HCT116 (cell line): ENCODE results near the gene PLXNB3. TPM values are rescaled to one million over a fixed set of nuclear protein-coding genes. Genes with fewer than 3 reads are reported as not detected.

Experiments
- ATAC-seq: fragments of 200-7000 bp; cut with Tn5 transposase; 2 replicates; pipeline ENCODE4 v1.9.1; 2020; ENCODE audit warnings: mild to moderate bottlenecking, moderate library complexity
- BruUV-seq: library from RNA; stranded (reverse); fragments of 400-500 nt; replicated peaks from 2 replicates; lab custom pipeline; 2021; lab: Mats Ljungman, UMichigan
- CTCF ChIA-PET: fragments of 300-600 bp; sonication (Branson Sonifier 250); formaldehyde crosslinking; loops from one replicate; lab custom pipeline; 2021; ENCODE audit warnings: antibody characterized with exemption; lab: Charles Lee
- POLR2A ChIA-PET: fragments of 300-600, 350-600 bp; sonication (Branson Sonifier 250); formaldehyde crosslinking; loops from one replicate; lab custom pipeline; 2021; ENCODE audit warnings: antibody characterized with exemption; lab: Charles Lee
- RAD21 ChIA-PET, 2 experiments: fragments of 300-600 bp; sonication (Branson Sonifier 250); formaldehyde crosslinking; loops; one replicate each; lab custom pipeline; 2023; ENCODE audit warnings: low total read pairs in 2 of 2; ENCODE audit not compliant: uncharacterized antibody in 2 of 2, unreplicated experiment in 2 of 2, low non-redundant PET in 1 of 2; lab: Charles Lee
- DNase-seq: peaks from one replicate; pipeline ENCODE4 v3.0.0-alpha.2; 2010; ENCODE audit warnings: low read depth, low spot score
- H2AFZ ChIP-seq: fragments of 200-600 bp; shearing (Covaris generic), sonication (generic); 2 replicates; pipeline ENCODE4 v1.6.1; 2017; ENCODE audit warnings: low read depth, mixed run types, mixed read lengths, antibody characterized with exemption, low read length; ENCODE audit not compliant: poor library complexity, severe bottlenecking
- H3K27ac ChIP-seq: 2 replicates; pipeline ENCODE4 v1.5.1; 2012; ENCODE audit warnings: low read depth, low read length
- H3K27me3 ChIP-seq: fragments of 200-600 bp; sonication (generic); 2 replicates; pipeline ENCODE4 v1.6.1; 2016; ENCODE audit warnings: mixed run types, low read length, mixed read lengths; ENCODE audit not compliant: insufficient read depth
- H3K36me3 ChIP-seq, 2 experiments: fragments of 200-500 bp in 1 of 2; fragments of 200-600 bp in 1 of 2; sonication (Bioruptor generic) in 1 of 2; sonication (generic) in 1 of 2; 2 replicates each; pipeline versions ENCODE4 v1.5.1 to v1.6.1; 2014 to 2016; ENCODE audit warnings: low read length in 2 of 2, inconsistent platforms in 1 of 2, mixed read lengths in 1 of 2, mixed run types in 1 of 2; ENCODE audit not compliant: insufficient read depth in 2 of 2, control insufficient read depth in 1 of 2
- H3K4me1 ChIP-seq, 2 experiments: fragments of 200-600 bp in 1 of 2; sonication (generic) in 1 of 2; 2 replicates each; pipeline versions ENCODE4 v1.5.1 to v1.6.1; 2012 to 2017; ENCODE audit warnings: low read length in 2 of 2, inconsistent platforms in 1 of 2, mild to moderate bottlenecking in 1 of 2, mixed read lengths in 1 of 2, mixed run types in 1 of 2, moderate library complexity in 1 of 2; ENCODE audit not compliant: insufficient read depth in 2 of 2, control insufficient read depth in 1 of 2
- H3K4me2 ChIP-seq: fragments of 200-600 bp; sonication (generic); 2 replicates; pipeline ENCODE4 v1.6.1; 2017; ENCODE audit warnings: mixed run types, low read length, mixed read lengths
- H3K4me3 ChIP-seq, 2 experiments: fragments of 200-600 bp in 1 of 2; sonication (generic) in 1 of 2; replicated peaks in 1 of 2; 2 replicates each; pipeline ENCODE4 v1.5.1; 2011 to 2016; ENCODE audit warnings: low read length in 2 of 2, control low read depth in 1 of 2, low read depth in 1 of 2, mild to moderate bottlenecking in 1 of 2, mixed read lengths in 1 of 2, mixed run types in 1 of 2
- H3K79me2 ChIP-seq: fragments of 200-600 bp; sonication (generic); 2 replicates; pipeline ENCODE4 v1.6.1; 2017; ENCODE audit warnings: mild to moderate bottlenecking, mixed run types, low read length, moderate library complexity, mixed read lengths; ENCODE audit not compliant: insufficient read depth
- H3K9ac ChIP-seq: fragments of 200-600 bp; sonication (generic); 2 replicates; pipeline ENCODE4 v1.6.1; 2016; ENCODE audit warnings: low read length, mixed read lengths
- H3K9me2 ChIP-seq: fragments of 200-600 bp; sonication (generic), shearing (Covaris generic); 2 replicates; pipeline ENCODE4 v1.6.1; 2017; ENCODE audit warnings: mixed run types, mild to moderate bottlenecking, moderate library complexity; ENCODE audit not compliant: insufficient read depth
- H3K9me3 ChIP-seq, 2 experiments: fragments of 200-500 bp in 1 of 2; fragments of 200-600 bp in 1 of 2; sonication (Bioruptor generic) in 1 of 2; sonication (generic) in 1 of 2; 2 replicates each; pipeline ENCODE4 v1.6.1; 2014 to 2017; ENCODE audit warnings: low read length in 2 of 2, mixed read lengths in 2 of 2, inconsistent platforms in 1 of 2, low read depth in 1 of 2, mild to moderate bottlenecking in 1 of 2, mixed run types in 1 of 2, moderate library complexity in 1 of 2; ENCODE audit not compliant: control insufficient read depth in 1 of 2, insufficient read depth in 1 of 2
- H4K20me1 ChIP-seq: fragments of 200-600 bp; sonication (generic), shearing (Covaris generic); 2 replicates; pipeline ENCODE4 v1.6.1; 2017; ENCODE audit warnings: mixed run types, mild to moderate bottlenecking, moderate library complexity; ENCODE audit not compliant: insufficient read depth
- ATF3 ChIP-seq: IDR thresholded peaks from 2 replicates; pipeline ENCODE4 v1.6.1; 2012
- CEBPB ChIP-seq: IDR thresholded peaks from 2 replicates; pipeline ENCODE4 v1.6.1; 2012; ENCODE audit warnings: low read depth
- CTCF ChIP-seq, 3 experiments: fragments of 200-600 bp in 1 of 3; sonication (generic) in 1 of 3; IDR thresholded peaks in 2 of 3; conservative IDR thresholded peaks in 1 of 3; 2 replicates each; pipeline ENCODE4 v1.5.1; 2012 to 2017; ENCODE audit warnings: low read depth in 2 of 3, low read length in 2 of 3, antibody characterized with exemption in 1 of 3, borderline replicate concordance in 1 of 3, control low read depth in 1 of 3, mild to moderate bottlenecking in 1 of 3, mixed read lengths in 1 of 3, mixed run types in 1 of 3, moderate library complexity in 1 of 3; ENCODE audit not compliant: insufficient read depth in 1 of 3
- EGR1 ChIP-seq: IDR thresholded peaks from 2 replicates; pipeline ENCODE4 v1.6.1; 2012; ENCODE audit warnings: low read depth
- ELF1 ChIP-seq: IDR thresholded peaks from 2 replicates; pipeline ENCODE4 v1.6.1; 2012; ENCODE audit warnings: low read depth, borderline replicate concordance
- EZH2 ChIP-seq: fragments of 200-600 bp; sonication (generic); IDR thresholded peaks from 2 replicates; pipeline ENCODE4 v1.6.1; 2017; ENCODE audit warnings: antibody characterized with exemption, mixed run types
- FOSL1 ChIP-seq: IDR thresholded peaks from 2 replicates; pipeline ENCODE4 v1.6.1; 2012; ENCODE audit warnings: low read depth
- JUND ChIP-seq: IDR thresholded peaks from 2 replicates; pipeline ENCODE4 v1.6.1; 2012
- MAX ChIP-seq: IDR thresholded peaks from 2 replicates; pipeline ENCODE4 v1.6.1; 2012
- POLR2AphosphoS5 ChIP-seq: IDR thresholded peaks from 2 replicates; pipeline ENCODE4 v1.6.1; 2011; ENCODE audit warnings: mild to moderate bottlenecking, low read depth, low read length, moderate library complexity
- RAD21 ChIP-seq: IDR thresholded peaks from 2 replicates; pipeline ENCODE4 v1.6.1; 2012; ENCODE audit warnings: low read depth, mild to moderate bottlenecking
- REST ChIP-seq: IDR thresholded peaks from 2 replicates; pipeline ENCODE4 v1.6.1; 2012; ENCODE audit warnings: low read depth
- SIN3A ChIP-seq: IDR thresholded peaks from 2 replicates; pipeline ENCODE4 v1.6.1; 2012; ENCODE audit warnings: low read depth
- ZFX ChIP-seq: fragments of 450-650 bp; IDR thresholded peaks from 2 replicates; pipeline ENCODE4 v1.6.1; 2017
- intact Hi-C: fragments of 100-400 bp; cut with micrococcal nuclease; formaldehyde crosslinking; loops from 2 replicates; pipeline ENCODE4 v1.10.0; 2022
- total RNA-seq: library from RNA; stranded (reverse); gene quantifications from one replicate; pipeline ENCODE4 v1.2.1, GENCODE V29; 2021; ENCODE audit not compliant: unreplicated experiment

PLXNB3 gene
- total RNA-seq, 1 experiment from 2014 or later = 4.8 TPM

GRCh38 chrX:153786669-153787068 is 22.6 kb downstream of the PLXNB3 start:
- H3K4me2 ChIP-seq = no peak overlapping the region
- ATAC-seq (no peak), DNase-seq (no peak)
- H3K9me2 ChIP-seq = no peaks in the 10 kb centered on the region
- H3K4me1 ChIP-seq = no peaks in the 10 kb centered on the region
- no peak overlapping the region for H3K4me3 ChIP-seq
- intact Hi-C loops = no loop called here
- H3K27ac ChIP-seq = no peak overlapping the region
- no peaks in the 10 kb centered on the region for H3K9me3 ChIP-seq
- H3K36me3 ChIP-seq = no peaks in the 10 kb centered on the region; a peak in 1 of 4 replicates
- RAD21 ChIA-PET = no interaction called here
- POLR2A ChIA-PET = no interaction called here
- H4K20me1 ChIP-seq = no peaks in the 10 kb centered on the region
- H3K79me2 ChIP-seq = peaks cover 4% of the 10 kb centered on the region; the same call in 1 of the 2 replicates
- H2AFZ ChIP-seq = no peak overlapping the region
- no peak overlapping the region for H3K9ac ChIP-seq
- TF ChIP-seq ELF1 (no peak), SIN3A (no peak), CEBPB (no peak), JUND (no peak), POLR2AphosphoS5 (no peak), REST (no peak), CTCF (IDR thresholded peaks at IDR 0.05 in 2 of 3, conservative IDR thresholded peaks at IDR 0.05 in 1 of 3; ENCODE audit: borderline replicate concordance in 1 of 3, insufficient read depth in 1 of 3, low read depth in 2 of 3, low read length in 2 of 3) (no peak), EGR1 (no peak), RAD21 (no peak), MAX (no peak), ATF3 (no peak), EZH2 (no peak), ZFX (no peak), FOSL1 (no peak)
- CTCF ChIA-PET = no interaction called here
- no peaks in the 10 kb centered on the region for H3K27me3 ChIP-seq
- no TSS peak for BruUV-seq
